SIG-M5 (cell line): ENCODE results near the gene BCKDK.
A peak's percentile ranks its signal among the peaks of the same experiment; 100 is the strongest.

Experiments used
- DNase-seq: peaks from one replicate; lab custom pipeline; 2025; lab: John Stamatoyannopoulos, UW

The BCKDK gene

DNA sequence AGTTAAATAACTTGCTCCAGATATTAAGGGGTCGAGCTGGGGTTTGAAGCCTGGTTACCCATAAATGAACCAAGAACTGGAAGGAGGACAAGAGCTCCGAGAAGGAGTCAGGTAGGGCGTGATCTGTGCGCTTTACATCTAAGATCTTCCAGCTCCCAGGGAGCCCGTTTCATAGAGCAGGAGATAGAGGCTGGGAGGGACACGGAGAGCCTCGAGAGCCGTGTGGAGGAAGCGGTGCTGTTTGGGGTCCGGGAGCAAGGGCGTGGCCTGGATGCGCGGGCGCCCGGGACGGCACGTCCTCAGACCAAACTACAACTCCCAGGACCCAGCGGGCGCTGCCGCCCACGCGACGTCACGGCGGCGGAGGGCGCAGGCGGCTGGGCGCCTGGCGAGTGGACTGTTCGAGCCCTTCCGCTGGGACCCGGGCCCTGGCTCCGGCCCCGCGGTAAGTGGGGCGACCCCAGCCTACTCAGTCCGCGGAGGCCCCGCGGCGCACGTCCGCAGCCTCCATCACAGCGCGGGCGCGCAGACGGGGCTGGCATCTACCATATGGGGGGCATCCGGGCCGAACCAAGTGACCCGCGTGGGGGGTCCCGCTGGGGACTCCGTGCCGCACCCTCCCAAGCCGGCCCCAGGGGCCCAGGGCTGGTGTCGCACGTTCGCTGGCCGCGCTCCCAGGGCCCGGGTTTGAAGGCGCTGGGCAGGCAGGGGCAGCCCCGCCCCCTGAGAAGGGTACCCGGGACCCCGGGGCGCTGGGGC lies at the start of gene BCKDK:
Gene BCKDK, plus strand, starts transcription at position 352 of the 759 bp plus-strand sequence. CDS start 838 bp downstream, outside the sequence.
- no peak for DNase-seq

DNA sequence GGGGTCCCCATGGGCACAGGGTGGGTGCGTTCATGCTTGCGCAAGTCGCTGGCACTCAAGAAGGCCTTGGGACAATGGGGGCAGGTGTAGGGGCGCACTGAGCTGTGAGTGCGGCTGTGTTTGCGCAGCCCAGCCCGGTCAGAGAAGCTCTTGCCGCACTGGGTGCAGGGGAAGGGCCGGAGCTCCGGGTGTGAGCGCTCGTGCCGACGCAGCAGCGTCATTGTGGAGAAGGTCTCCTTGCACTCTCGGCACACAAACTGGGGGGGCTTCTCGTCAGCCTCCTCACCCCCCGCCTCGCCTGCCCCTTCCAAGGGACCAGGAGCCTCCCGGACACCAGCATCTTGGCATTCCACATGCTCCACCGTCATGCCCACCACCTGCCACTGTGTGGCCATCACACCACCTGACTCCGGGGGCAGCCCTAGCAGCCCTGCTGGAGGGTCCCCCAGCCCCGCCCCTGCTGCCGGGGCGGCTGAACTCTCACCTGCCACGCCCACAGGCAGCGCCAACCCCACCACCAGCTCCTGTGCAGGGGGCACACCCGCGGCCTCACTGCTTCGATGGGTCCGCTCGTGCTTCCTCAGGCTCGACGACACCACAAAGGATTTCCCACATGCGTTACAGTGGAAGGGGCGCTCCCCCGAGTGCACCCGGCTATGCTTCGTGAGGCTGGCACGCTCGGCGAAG lies 46.9 kb upstream of the BCKDK start:
- DNase-seq: no peak

- DNase-seq: no peak
Measured at GRCh38 chr16:31061813-31062440, 46.3 kb upstream of the BCKDK start.

DNA sequence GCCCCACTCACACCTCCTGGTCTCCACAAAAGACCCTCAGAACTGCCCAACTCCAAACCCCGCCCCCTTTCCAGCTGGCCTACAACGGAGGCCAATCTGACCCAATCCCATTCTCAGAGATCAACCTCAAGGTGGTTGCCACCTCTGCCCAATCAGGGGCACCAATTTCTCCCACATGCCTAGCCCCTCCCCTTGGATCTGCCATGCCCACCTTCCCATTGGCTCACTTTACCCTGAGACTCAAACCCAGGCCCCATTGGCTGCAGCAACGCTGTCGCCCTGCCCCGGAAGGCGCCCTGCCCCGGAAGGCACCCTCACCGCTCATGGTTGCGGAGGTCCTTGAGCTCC lies 44.7 kb upstream of the BCKDK start:
- DNase-seq: no peak

- no peak for DNase-seq
Measured at GRCh38 chr16:31063843-31064611, 44.2 kb upstream of the BCKDK start.

- no peak for DNase-seq
Measured at GRCh38 chr16:31064882-31065461, 43.2 kb upstream of the BCKDK start.

DNA sequence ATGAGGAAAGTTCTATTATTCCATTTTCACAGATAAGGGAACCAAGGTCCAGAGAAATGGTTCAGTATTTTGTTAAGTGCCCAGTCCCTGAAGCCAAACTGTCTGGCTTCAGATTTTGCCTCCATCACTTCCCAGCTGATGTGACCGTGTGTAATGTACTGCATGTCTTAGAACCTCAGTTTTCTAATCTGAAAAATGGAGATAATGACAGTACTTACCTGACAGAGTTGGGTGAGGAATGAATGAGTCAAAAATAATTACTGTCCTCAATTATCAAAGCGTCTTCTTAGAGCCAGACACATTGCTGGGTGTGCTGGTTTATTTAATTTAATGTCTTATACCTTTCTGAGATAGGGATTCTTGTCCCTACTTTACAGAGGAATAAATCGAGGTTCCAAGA lies 40.8 kb upstream of the BCKDK start:
- DNase-seq: no peak

DNA sequence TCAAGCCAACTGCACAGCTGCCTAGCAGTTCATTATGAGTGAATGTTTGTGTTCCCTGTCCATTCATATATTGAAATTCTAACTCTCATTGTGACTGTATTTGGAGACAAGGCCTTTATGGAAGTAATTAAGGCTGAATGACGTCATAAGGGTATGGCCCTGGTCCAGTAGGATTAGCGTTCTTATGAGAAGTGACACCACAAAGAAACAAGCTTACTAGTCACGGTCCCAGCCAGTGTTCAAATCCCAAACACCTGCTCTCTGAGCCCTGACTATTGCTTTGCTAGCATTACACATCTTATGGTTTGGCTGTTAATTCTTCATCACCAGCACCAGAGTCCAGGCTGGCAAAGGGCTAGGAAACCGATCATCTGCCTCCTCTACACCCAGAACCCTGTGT lies 36.3 kb upstream of the BCKDK start:
- no peak for DNase-seq

GRCh38 chr16:31072540-31073141 lies 35.5 kb upstream of the BCKDK start:
- DNase-seq: no peak

DNA sequence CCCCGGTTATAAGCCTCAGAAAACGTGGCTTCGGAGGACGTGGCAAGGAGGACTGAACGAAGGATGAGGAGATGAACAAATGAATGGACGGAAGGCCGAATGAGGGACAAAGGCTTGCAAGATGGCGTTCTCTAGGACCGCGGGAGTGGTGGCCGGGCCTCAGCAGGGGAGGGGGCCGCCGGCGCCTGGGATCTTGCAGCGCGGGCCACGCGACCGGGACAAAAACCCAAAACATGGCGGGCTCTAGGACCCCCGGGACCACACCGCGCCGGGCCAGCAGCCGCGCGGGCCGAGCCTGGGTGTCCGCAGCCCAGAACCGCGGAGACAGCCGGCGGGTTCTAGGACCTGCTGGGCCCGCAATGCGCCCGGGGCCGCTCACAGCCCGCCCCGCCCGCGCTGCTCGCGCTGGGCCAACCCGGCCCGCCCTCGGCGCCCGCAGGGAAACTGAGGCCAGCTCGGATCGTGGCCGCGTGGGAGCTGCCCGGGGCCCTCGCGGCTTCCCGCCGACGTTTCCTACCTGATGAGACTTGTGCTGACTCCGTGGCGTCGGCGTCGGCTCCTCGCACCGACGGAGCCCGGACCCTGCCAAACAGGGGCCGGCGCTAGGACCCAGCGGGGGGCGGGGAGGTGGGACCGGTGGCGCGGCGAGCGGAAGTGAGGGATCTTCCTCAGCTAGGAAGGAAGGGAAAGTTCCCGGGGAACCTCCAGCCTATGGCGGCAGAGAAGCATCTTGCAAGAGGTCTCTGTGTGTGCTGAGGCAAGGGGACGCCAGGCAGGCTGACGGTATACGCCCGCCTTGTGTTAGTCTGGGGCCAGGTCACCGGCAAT lies 34.8 kb upstream of the BCKDK start:
- DNase-seq: peak; percentile 37

DNA sequence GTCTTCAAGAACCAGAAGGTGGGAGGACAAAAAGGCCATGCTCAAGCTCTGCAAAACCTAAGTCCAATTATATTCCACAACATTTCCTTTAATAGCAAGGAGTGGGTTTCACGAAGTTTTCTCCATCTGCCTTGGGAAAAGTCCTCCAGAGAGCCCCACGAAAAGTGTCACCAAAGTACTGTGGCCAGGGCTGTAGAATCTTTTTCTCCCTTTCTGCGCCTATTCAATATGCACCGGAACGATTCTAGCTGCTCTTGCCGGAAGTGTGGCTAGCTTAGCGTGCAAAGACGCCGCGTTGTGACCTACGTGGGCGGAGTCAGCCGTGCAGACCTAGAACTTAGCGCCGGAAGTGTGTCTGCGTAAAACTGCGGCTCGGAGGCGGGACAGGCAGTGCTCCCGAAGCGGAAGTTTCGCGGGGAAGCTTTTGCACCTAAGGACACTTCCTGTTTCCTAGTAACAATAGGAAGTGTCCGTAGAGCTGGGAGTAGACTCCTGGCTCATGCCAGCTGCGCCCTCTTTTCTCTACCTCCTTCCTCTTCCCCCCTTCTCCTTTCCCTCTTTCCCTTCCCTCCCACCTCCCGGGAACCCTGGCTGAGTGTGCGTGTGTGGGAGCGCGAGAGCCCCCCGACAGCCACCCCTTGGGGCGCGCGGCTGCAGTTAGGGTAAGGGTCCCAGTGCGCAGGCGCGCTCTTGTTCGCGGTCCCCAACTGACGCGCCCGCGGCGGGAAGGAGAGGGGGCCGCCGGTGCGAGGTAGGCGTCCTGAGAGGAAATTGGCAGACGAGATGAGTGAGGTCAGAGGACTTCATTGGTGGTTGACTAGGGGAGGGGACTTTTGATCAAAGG lies 34.0 kb upstream of the BCKDK start, which contains the start of the genes ZNF646 and ZNF668:
Gene ZNF646, plus strand, starts transcription at position 453 of the 844 bp plus-strand sequence. CDS start 1,903 bp downstream, outside the sequence.
Gene ZNF668, minus strand, starts transcription at position 271 of the 844 bp plus-strand sequence. CDS start 9,781 bp downstream, outside the sequence.
- DNase-seq: peak; percentile 94

- no peak for DNase-seq
Measured at GRCh38 chr16:31074814-31075183, 33.4 kb upstream of the BCKDK start.

- no peak for DNase-seq
Measured at GRCh38 chr16:31076319-31076718, 31.9 kb upstream of the BCKDK start.

GRCh38 chr16:31077024-31077423 lies 31.2 kb upstream of the BCKDK start:
- DNase-seq: no peak

DNA sequence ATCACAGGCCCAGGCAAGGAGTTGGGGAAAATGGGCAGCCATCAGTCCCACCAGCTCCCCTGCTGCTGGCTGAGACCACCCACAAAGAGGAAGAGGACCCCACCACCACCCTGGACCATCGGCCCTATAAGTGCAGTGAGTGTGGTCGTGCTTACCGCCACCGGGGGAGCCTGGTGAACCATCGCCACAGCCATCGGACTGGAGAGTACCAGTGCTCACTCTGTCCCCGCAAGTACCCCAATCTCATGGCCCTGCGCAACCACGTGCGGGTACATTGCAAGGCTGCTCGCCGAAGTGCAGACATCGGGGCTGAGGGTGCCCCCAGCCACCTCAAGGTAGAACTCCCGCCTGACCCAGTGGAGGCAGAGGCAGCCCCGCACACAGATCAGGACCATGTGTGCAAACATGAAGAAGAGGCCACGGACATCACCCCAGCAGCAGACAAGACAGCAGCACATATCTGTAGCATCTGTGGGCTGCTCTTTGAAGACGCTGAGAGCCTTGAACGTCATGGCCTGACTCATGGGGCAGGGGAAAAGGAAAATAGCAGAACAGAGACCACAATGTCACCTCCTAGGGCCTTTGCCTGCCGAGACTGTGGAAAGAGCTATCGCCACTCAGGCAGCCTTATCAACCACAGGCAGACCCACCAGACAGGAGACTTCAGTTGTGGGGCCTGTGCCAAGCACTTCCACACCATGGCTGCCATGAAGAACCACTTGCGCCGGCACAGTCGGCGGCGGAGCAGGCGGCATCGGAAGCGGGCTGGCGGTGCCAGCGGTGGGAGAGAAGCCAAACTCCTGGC lies 30.4 kb upstream of the BCKDK start:
- DNase-seq: no peak

DNA sequence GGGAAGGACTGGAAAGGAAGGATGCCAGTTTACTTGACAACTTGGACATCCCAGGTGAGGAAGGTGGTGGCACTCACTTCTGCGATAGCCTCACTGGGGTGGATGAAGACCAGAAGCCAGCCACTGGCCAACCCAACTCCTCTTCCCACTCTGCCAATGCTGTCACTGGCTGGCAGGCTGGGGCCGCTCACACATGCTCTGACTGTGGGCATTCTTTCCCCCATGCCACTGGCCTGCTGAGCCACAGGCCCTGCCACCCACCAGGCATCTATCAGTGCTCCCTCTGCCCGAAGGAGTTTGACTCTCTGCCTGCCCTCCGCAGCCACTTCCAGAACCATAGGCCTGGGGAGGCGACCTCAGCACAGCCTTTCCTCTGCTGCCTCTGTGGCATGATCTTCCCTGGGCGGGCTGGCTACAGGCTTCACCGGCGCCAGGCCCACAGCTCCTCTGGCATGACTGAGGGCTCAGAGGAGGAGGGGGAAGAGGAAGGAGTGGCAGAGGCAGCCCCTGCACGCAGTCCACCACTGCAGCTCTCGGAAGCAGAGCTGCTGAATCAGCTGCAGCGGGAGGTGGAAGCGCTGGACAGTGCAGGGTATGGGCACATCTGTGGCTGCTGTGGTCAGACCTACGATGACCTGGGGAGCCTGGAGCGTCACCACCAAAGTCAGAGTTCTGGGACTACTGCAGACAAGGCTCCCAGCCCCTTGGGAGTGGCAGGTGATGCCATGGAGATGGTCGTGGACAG lies 29.4 kb upstream of the BCKDK start:
- no peak for DNase-seq

- peak; percentile 17 for DNase-seq
Measured at GRCh38 chr16:31079342-31079944, 28.7 kb upstream of the BCKDK start.
